Thoracic aorta (tissue), 2 donors: ENCODE data around the gene ATP2B2. TPM values are rescaled to one million over a fixed set of nuclear protein-coding genes. Genes with fewer than 3 reads are reported as not detected.

Source experiments
- ATAC-seq: fragments of 150-250 bp; one replicate; pipeline ENCODE4 v1.8.0; 2017; ENCODE audit warnings: low read depth; ENCODE audit not compliant: insufficient number of reproducible peaks, low FRiP score
- DNase-seq: peaks from one replicate; pipeline ENCODE4 v3.0.0-alpha.2; 2020; ENCODE audit warnings: low spot score
- H3K27ac ChIP-seq, 2 donors: fragments of 200-600 bp; sonication (generic); 1 replicate in 1 of 2; 2 replicates in 1 of 2; pipeline ENCODE4 v1.5.1; 2016; ENCODE audit warnings: mild to moderate bottlenecking in 2 of 2, moderate library complexity in 2 of 2
- H3K27me3 ChIP-seq: fragments of 200-600 bp; sonication (generic); replicated peaks from 2 replicates; pipeline ENCODE4 v1.6.0; 2016; ENCODE audit warnings: mild to moderate bottlenecking; ENCODE audit not compliant: insufficient read depth
- H3K36me3 ChIP-seq: fragments of 200-600 bp; sonication (generic); one replicate; pipeline ENCODE4 v1.5.1; 2016
- H3K4me1 ChIP-seq, 2 donors: fragments of 200-600 bp; sonication (generic); 1 replicate in 1 of 2; 2 replicates in 1 of 2; pipeline versions ENCODE4 v1.5.1 to v1.6.0; 2016; ENCODE audit warnings: low read depth in 2 of 2, mild to moderate bottlenecking in 1 of 2; ENCODE audit not compliant: control insufficient read depth in 1 of 2
- H3K4me3 ChIP-seq: fragments of 200-600 bp; sonication (generic); 2 replicates; pipeline ENCODE4 v1.5.1; 2016; ENCODE audit warnings: mild to moderate bottlenecking
- H3K9me3 ChIP-seq: fragments of 200-600 bp; sonication (generic); 2 replicates; pipeline ENCODE4 v1.5.1; 2016
- CTCF ChIP-seq: fragments of 200-600 bp; sonication (generic); IDR thresholded peaks from one replicate; pipeline ENCODE4 v1.5.1; 2019; ENCODE audit warnings: antibody characterized with exemption
- total RNA-seq, 2 donors: library from RNA; depleted of rRNA; stranded (reverse); fragments of >200 nt; gene quantifications; one replicate each; pipeline versions ENCODE4 v1.1.0 to v1.2.3, GENCODE V29; 2016

ATP2B2 gene
- total RNA-seq, 2 donors from 2014 or later = not detected

GRCh38 chr3:10310578-10310977, 194.8 kb downstream of the ATP2B2 start:
- peaks cover 64% of the 10 kb centered on the region for H3K36me3 ChIP-seq
- no peak for DNase-seq
- H3K9me3 ChIP-seq = no peaks in the 10 kb centered on the region
- H3K4me3 ChIP-seq = no peak overlapping the region
- ATAC-seq = no peak
- H3K27ac ChIP-seq = no peak overlapping the region
- H3K4me1 ChIP-seq = no peaks in the 10 kb centered on the region
- TF ChIP-seq CTCF = no peak
- no peaks in the 10 kb centered on the region for H3K27me3 ChIP-seq

- Histone ChIP-seq H3K27ac (no peak overlapping the region), H3K36me3 (peaks cover 66% of the 10 kb centered on the region), H3K4me1 (no peaks in the 10 kb centered on the region), H3K9me3 (no peaks in the 10 kb centered on the region), H3K4me3 (no peak overlapping the region), H3K27me3 (no peaks in the 10 kb centered on the region)
- DNase-seq (no peak), ATAC-seq (no peak)
- TF ChIP-seq CTCF = no peak
These were observed 195.7 kb downstream of the ATP2B2 start for GRCh38 chr3:10309736-10310135.

- Histone ChIP-seq H3K4me3 (no peak overlapping the region), H3K4me1 (no peaks in the 10 kb centered on the region), H3K9me3 (no peaks in the 10 kb centered on the region), H3K27me3 (no peaks in the 10 kb centered on the region), H3K27ac (no peak overlapping the region), H3K36me3 (peaks cover 65% of the 10 kb centered on the region)
- no peak for DNase-seq
- no peak for ATAC-seq
- no peak for TF ChIP-seq CTCF
These were observed 196.7 kb downstream of the ATP2B2 start for GRCh38 chr3:10308678-10309077.

- H3K9me3 ChIP-seq = no peaks in the 10 kb centered on the region
- no peak for TF ChIP-seq CTCF
- no peak for DNase-seq
- no peak overlapping the region for H3K4me3 ChIP-seq
- no peak overlapping the region for H3K27ac ChIP-seq
- no peaks in the 10 kb centered on the region for H3K4me1 ChIP-seq
- no peaks in the 10 kb centered on the region for H3K27me3 ChIP-seq
- peaks cover 66% of the 10 kb centered on the region for H3K36me3 ChIP-seq
- ATAC-seq = no peak
These were observed 199.2 kb downstream of the ATP2B2 start for GRCh38 chr3:10306156-10306555.

GRCh38 chr3:10305331-10305902, 200.0 kb downstream of the ATP2B2 start:
- Histone ChIP-seq H3K4me3 (no peak overlapping the region), H3K36me3 (peaks cover 69% of the 10 kb centered on the region), H3K9me3 (no peaks in the 10 kb centered on the region), H3K27ac (no peak overlapping the region), H3K4me1 (no peaks in the 10 kb centered on the region), H3K27me3 (no peaks in the 10 kb centered on the region)
- no peak for DNase-seq
- no peak for TF ChIP-seq CTCF
- ATAC-seq = no peak
